IPS-15b (cell line): Measurements from ENCODE around the gene GPSM1.

Experiments
- H3K27me3 ChIP-seq: one replicate; pipeline ENCODE4 v1.6.1; 2013; ENCODE audit warnings: low read length; ENCODE audit not compliant: control insufficient read depth, insufficient read depth
- H3K36me3 ChIP-seq: one replicate; pipeline ENCODE4 v1.6.1; 2013; ENCODE audit warnings: low read length; ENCODE audit not compliant: control insufficient read depth, insufficient read depth
- H3K4me1 ChIP-seq: one replicate; pipeline ENCODE4 v1.6.1; 2013; ENCODE audit warnings: mild to moderate bottlenecking, low read length; ENCODE audit not compliant: control insufficient read depth, insufficient read depth
- H3K4me3 ChIP-seq: one replicate; pipeline ENCODE4 v1.5.1; 2013; ENCODE audit warnings: low read depth, low read length
- H3K9ac ChIP-seq: one replicate; pipeline ENCODE4 v1.6.1; 2013; ENCODE audit warnings: low read depth, mild to moderate bottlenecking, low read length
- H3K9me3 ChIP-seq: one replicate; pipeline ENCODE4 v1.6.1; 2013; ENCODE audit warnings: mild to moderate bottlenecking, low read length; ENCODE audit not compliant: control insufficient read depth, insufficient read depth

Gene GPSM1

GRCh38 chr9:136340356-136341041 lies 13.2 kb downstream of the GPSM1 start:
- no peaks in the 10 kb centered on the region for H3K9me3 ChIP-seq
- H3K9ac ChIP-seq: no peak overlapping the region
- H3K27me3 ChIP-seq: no peaks in the 10 kb centered on the region
- no peaks in the 10 kb centered on the region for H3K4me1 ChIP-seq
- no peak overlapping the region for H3K4me3 ChIP-seq
- peaks cover 14% of the 10 kb centered on the region for H3K36me3 ChIP-seq

DNA sequence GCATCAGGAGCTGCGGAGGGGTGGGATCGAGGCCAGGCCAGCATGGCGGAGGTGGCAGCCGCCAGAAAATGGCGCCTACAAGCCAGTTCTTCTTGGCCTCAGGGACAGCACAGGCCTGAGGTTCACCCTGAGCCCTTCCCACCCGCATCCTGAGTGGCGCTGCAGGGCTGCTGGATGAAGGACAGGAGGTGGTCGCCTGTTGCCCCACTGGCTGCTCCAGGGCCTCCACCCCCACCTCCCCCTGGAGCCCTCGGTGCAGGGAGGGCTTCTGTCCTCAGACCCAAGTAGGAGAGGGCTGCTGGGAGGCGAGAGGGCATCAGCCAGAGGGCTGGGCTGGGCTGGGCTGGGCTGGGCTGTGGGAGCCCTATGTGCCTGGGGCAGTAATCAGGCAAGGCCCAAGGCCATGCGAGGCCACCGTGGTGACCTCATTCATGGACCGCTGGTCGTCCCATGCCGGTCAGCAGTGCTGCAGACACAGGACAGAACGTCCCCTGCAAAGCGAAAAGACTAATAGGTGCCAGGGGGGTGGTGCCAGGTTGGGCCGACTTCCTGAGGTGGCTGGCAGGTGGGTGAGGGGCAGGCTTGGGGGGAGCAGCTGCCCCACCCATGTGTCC lies 13.8 kb downstream of the GPSM1 start:
- no peak overlapping the region for H3K4me3 ChIP-seq
- H3K27me3 ChIP-seq: no peaks in the 10 kb centered on the region
- no peak overlapping the region for H3K9ac ChIP-seq
- no peaks in the 10 kb centered on the region for H3K9me3 ChIP-seq
- no peaks in the 10 kb centered on the region for H3K4me1 ChIP-seq
- H3K36me3 ChIP-seq: peaks cover 11% of the 10 kb centered on the region

DNA sequence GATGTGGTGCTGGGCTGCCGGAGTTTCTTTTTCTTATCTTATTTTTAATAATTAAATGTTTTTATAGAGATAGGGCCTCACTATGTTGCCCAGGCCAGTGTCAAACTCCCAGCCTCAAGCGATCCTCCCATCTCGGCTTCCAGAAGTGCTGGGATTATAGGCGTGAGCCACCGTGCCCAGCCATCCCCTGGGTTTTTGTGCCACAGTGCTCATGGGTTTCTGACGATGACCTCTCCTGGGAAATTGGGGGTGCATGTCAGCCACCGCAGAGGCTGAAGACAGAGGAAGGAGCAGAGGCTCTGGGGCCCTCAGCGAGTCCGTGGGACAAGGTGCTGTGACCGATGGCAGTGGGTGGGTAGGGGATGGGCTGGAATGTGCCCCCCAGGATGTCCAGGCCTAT lies 14.4 kb downstream of the GPSM1 start:
- no peaks in the 10 kb centered on the region for H3K4me1 ChIP-seq
- H3K4me3 ChIP-seq: no peak overlapping the region
- H3K9ac ChIP-seq: peak overlapping the region; percentile 24
- H3K36me3 ChIP-seq: peaks cover 7% of the 10 kb centered on the region
- no peaks in the 10 kb centered on the region for H3K9me3 ChIP-seq
- H3K27me3 ChIP-seq: no peaks in the 10 kb centered on the region

- Histone ChIP-seq H3K9me3 (no peaks in the 10 kb centered on the region), H3K4me1 (no peaks in the 10 kb centered on the region), H3K36me3 (peaks cover 5% of the 10 kb centered on the region), H3K4me3 (peak overlapping the region; percentile 37), H3K9ac (peak overlapping the region; percentile 24), H3K27me3 (no peaks in the 10 kb centered on the region)
Observed at GRCh38 chr9:136342181-136343120, 15.1 kb downstream of the GPSM1 start.

DNA sequence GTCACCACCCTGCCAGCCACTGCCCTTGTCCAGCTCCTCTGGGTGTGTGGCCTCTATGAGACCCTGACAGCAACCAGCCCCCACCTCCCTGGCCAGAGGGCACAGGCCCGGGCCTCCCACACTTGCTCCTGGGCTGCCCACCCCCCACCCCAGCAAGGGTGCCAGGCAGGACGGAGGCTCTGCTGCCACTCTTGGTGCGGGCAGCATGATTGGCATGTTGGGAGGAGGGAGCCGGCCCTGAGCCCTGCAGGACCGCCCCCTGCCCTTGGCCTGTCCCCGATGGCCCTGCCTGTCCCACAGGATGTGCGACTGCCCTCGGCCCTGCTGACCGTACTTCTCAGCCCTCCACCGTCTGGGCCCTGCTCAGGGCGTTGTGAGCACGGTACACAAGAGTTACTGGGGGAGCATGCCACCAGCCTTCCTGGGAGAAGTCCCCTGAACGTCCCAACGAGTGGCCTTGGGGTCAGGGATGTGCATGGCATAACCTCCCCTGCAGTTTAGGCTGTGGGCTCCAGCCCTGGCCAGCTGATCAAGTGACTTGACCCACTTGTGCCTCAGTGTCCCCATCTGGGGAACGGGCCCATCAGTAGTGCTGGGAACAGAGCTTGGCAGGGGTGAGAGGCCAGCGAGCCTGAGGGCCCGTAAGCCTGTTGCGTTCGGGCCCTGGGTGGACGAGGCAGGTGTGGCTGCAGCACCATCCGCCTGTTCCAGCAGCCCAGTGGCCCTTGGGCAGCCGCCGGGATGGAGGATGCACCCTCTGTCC lies 16.0 kb downstream of the GPSM1 start:
- peaks cover 5% of the 10 kb centered on the region for H3K36me3 ChIP-seq
- peak overlapping the region; percentile 54 for H3K9ac ChIP-seq
- no peaks in the 10 kb centered on the region for H3K4me1 ChIP-seq
- H3K9me3 ChIP-seq: no peaks in the 10 kb centered on the region
- no peaks in the 10 kb centered on the region for H3K27me3 ChIP-seq
- peak overlapping the region; percentile 37 for H3K4me3 ChIP-seq

GRCh38 chr9:136343884-136344269 lies 16.5 kb downstream of the GPSM1 start:
- Histone ChIP-seq H3K27me3 (no peaks in the 10 kb centered on the region), H3K9ac (no peak overlapping the region), H3K9me3 (no peaks in the 10 kb centered on the region), H3K4me3 (no peak overlapping the region), H3K36me3 (peaks cover 3% of the 10 kb centered on the region), H3K4me1 (no peaks in the 10 kb centered on the region)

GRCh38 chr9:136344544-136345280 lies 17.4 kb downstream of the GPSM1 start:
- Histone ChIP-seq H3K36me3 (peaks cover 3% of the 10 kb centered on the region), H3K27me3 (no peaks in the 10 kb centered on the region), H3K9ac (no peak overlapping the region)

GRCh38 chr9:136345281-136346156 lies 18.2 kb downstream of the GPSM1 start:
- Histone ChIP-seq H3K9ac (no peak overlapping the region), H3K36me3 (peaks cover 6% of the 10 kb centered on the region), H3K4me1 (no peaks in the 10 kb centered on the region), H3K4me3 (no peak overlapping the region), H3K9me3 (no peaks in the 10 kb centered on the region), H3K27me3 (no peaks in the 10 kb centered on the region)

More at GRCh38 chr9:136344544-136345280, 17.4 kb downstream of the GPSM1 start:
- Histone ChIP-seq H3K4me3 (no peak overlapping the region), H3K4me1 (no peaks in the 10 kb centered on the region), H3K9me3 (no peaks in the 10 kb centered on the region)

- Histone ChIP-seq H3K9ac (no peak overlapping the region), H3K4me1 (no peaks in the 10 kb centered on the region), H3K9me3 (no peaks in the 10 kb centered on the region), H3K36me3 (peaks cover 6% of the 10 kb centered on the region), H3K27me3 (no peaks in the 10 kb centered on the region), H3K4me3 (no peak overlapping the region)
Observed at GRCh38 chr9:136346157-136346481, 18.8 kb downstream of the GPSM1 start.

DNA sequence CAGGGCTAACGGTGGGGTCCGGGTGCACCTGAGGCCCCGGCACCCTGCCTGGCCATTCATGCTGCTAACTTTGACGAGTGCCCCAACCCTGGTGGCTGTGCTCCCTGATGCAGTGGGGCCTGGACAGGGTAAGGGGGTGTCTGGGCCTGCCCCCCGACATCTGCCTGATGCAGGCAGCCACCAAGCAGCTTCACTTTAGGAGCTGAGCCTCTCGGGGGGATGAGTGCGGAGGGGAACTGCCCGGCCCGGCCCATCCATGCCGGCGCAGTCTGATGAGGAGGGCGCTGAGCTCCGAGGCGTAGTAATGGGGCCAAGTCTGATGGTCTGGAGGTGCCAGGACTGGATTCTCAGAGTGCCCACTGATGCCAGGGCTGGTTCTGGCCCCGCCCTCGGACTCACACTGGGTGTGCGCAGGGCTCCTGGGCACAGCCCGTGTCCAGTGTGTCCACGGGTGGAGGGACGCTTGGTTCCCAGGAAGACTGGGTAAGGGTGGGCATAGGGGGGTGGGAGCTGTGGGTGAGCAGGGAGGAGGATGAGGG lies 19.7 kb downstream of the GPSM1 start:
- Histone ChIP-seq H3K9ac (no peak overlapping the region), H3K4me3 (no peak overlapping the region), H3K36me3 (peaks cover 6% of the 10 kb centered on the region), H3K9me3 (no peaks in the 10 kb centered on the region), H3K27me3 (no peaks in the 10 kb centered on the region), H3K4me1 (no peaks in the 10 kb centered on the region)
